Breast epithelium (tissue), 4 donors: ENCODE data around the gene PRR9. TPM values are rescaled to one million over a fixed set of nuclear protein-coding genes. Genes with fewer than 3 reads are reported as not detected.
"Not testable (repeated sequence)": the region's sequence is repeated elsewhere in the genome, so short reads cannot be mapped to it uniquely, and the experiment has no call there.

ENCODE experiments used
- DNase-seq, 2 donors: peaks; one replicate each; pipeline ENCODE4 v3.0.0-alpha.2; 2019; ENCODE audit warnings: low spot score in 2 of 2
- H3K27ac ChIP-seq, 2 donors: fragments of 200-600 bp; sonication (generic) in 1 of 2; one replicate each; pipeline ENCODE4 v1.5.1; 2016 to 2019; ENCODE audit warnings: mild to moderate bottlenecking in 1 of 2
- H3K27me3 ChIP-seq, 2 donors: fragments of 200-600 bp; sonication (generic) in 1 of 2; one replicate each; pipeline versions ENCODE4 v1.5.1 to v1.6.0; 2017 to 2019; ENCODE audit warnings: control low read depth in 1 of 2, mild to moderate bottlenecking in 1 of 2
- H3K36me3 ChIP-seq: fragments of 200-600 bp; one replicate; pipeline ENCODE4 v1.5.1; 2019
- H3K4me1 ChIP-seq, 2 donors: fragments of 200-600 bp; sonication (generic); one replicate each; pipeline ENCODE4 v1.5.1; 2016 to 2019; ENCODE audit warnings: control low read depth in 1 of 2
- H3K4me3 ChIP-seq, 3 donors: fragments of 200-600 bp; sonication (generic); 1 replicate in 2 of 3; 2 replicates in 1 of 3; pipeline ENCODE4 v1.5.1; 2016 to 2019; ENCODE audit warnings: mild to moderate bottlenecking in 3 of 3, moderate library complexity in 2 of 3
- H3K9me3 ChIP-seq, 2 donors: fragments of 200-600 bp; sonication (generic) in 1 of 2; one replicate each; pipeline ENCODE4 v1.5.1; 2016 to 2019; ENCODE audit warnings: control low read depth in 1 of 2
- POLR2A ChIP-seq: fragments of 450-650 bp; IDR thresholded peaks from one replicate; pipeline ENCODE4 v1.6.1; 2016; ENCODE audit warnings: antibody characterized with exemption, mild to moderate bottlenecking, moderate library complexity
- POLR2AphosphoS5 ChIP-seq, 3 donors: sonication (generic); formaldehyde crosslinking; IDR thresholded peaks; one replicate each; pipeline ENCODE4 v1.6.1; 2017; ENCODE audit warnings: antibody characterized with exemption in 3 of 3
- intact Hi-C: fragments of 100-400 bp; cut with DNase I; formaldehyde crosslinking; loops from one replicate; pipeline ENCODE4 v1.15.1; 2023; ENCODE audit warnings: low total_unique reads
- total RNA-seq, 3 donors: library from RNA; depleted of rRNA; stranded (reverse); fragments of >200 nt; gene quantifications; one replicate each; pipeline ENCODE4 v1.1.0, GENCODE V29; 2016
- TF ChIP-seq, protein P1 (sequence below), 3 donors: fragments of 450-650 bp; IDR thresholded peaks; one replicate each; pipeline ENCODE4 v1.5.1; 2016 to 2017; ENCODE audit warnings: antibody characterized with exemption in 3 of 3, mild to moderate bottlenecking in 3 of 3, moderate library complexity in 3 of 3

PRR9 gene, protein sequence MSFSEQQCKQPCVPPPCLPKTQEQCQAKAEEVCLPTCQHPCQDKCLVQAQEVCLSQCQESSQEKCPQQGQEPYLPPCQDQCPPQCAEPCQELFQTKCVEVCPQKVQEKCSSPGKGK
- not detected for total RNA-seq

DNA sequence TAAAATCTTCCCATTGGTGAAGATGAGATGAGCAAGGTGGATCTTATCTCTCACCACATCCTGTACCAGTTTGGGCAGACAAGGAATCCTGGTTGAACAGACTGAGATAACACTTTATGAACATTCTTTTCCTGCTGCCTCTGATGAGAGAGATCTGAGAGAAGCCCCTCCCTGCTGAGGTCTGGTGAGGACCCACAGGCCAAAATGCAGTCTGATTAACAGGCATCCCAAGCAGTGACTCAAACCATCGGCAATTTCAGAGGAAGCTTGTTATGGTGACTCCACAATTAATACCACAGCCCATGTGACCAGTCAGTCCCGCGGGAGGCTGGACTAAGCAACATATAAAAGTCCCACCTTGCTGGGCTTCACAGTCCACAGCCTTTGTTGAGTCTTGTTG, at the start of gene PRR9:
Gene PRR9, plus strand, starts transcription at position 373 of the 400 bp plus-strand sequence. CDS start 561 bp downstream, outside the sequence.
- Histone ChIP-seq H3K27me3 (no peaks in the 10 kb centered on the region), H3K9me3 (no peaks in the 10 kb centered on the region), H3K4me3 (no peak within 1 kb of the TSS), H3K27ac (no peak within 1 kb of the TSS), H3K4me1 (no peaks in the 10 kb centered on the region), H3K36me3 (no peaks in the 10 kb centered on the region)
- no peak for DNase-seq
- TF ChIP-seq, protein P1, sequence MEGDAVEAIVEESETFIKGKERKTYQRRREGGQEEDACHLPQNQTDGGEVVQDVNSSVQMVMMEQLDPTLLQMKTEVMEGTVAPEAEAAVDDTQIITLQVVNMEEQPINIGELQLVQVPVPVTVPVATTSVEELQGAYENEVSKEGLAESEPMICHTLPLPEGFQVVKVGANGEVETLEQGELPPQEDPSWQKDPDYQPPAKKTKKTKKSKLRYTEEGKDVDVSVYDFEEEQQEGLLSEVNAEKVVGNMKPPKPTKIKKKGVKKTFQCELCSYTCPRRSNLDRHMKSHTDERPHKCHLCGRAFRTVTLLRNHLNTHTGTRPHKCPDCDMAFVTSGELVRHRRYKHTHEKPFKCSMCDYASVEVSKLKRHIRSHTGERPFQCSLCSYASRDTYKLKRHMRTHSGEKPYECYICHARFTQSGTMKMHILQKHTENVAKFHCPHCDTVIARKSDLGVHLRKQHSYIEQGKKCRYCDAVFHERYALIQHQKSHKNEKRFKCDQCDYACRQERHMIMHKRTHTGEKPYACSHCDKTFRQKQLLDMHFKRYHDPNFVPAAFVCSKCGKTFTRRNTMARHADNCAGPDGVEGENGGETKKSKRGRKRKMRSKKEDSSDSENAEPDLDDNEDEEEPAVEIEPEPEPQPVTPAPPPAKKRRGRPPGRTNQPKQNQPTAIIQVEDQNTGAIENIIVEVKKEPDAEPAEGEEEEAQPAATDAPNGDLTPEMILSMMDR (IDR thresholded peaks at IDR 0.05) = no peak
- no peak for TF ChIP-seq POLR2A
- intact Hi-C loops = no loop called here

DNA sequence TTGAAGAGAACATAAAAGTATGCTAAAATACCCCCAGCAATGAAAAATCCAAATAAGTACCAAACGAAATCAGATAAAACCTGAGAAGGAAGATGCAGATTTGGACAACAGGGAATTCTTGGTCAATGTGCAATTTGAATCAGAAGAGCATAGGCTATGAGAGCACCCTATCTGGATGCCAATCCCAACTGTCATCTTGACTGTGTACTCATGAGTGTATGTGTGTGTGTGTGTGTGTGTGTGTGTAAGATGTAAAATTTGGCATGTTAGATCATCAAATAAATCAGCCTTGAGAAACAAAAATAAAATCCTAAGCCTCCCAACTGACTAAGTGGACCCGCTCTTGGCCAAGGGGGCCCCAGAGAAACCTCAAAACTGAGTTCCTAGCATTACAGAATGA, 48.7 kb upstream of the PRR9 start:
- H3K9me3 ChIP-seq = no peaks in the 10 kb centered on the region
- no peak for DNase-seq
- no peak overlapping the region for H3K27ac ChIP-seq
- H3K4me3 ChIP-seq = no peak overlapping the region
- intact Hi-C loops = no loop called here
- no peaks in the 10 kb centered on the region for H3K36me3 ChIP-seq
- TF ChIP-seq POLR2A (no peak), POLR2AphosphoS5 (IDR thresholded peaks at IDR 0.05) (no peak)
- TF ChIP-seq, protein P1 (IDR thresholded peaks at IDR 0.05) = no peak
- no peaks in the 10 kb centered on the region for H3K4me1 ChIP-seq
- H3K27me3 ChIP-seq = peaks cover 0 to 5% of the 10 kb centered on the region in 2 donors

DNA sequence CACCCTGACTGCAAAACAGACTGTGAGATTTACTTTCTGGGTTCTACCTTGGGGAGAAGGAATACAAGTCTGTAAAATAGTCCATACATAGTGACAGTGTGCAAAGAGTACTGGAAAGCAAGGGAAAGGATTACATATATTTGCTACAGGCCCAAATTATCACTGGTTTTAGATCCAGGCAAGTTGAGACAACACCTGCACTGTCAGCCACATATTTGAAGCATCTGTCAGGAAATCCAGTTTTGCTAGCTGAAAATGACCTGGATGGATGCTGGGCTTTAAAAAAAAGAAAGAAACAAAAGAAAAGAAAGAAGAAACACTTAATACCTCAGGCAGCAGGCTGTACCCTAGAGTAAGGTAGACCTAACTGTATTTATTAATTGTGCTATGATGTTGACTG, 42.8 kb upstream of the PRR9 start:
- H3K27ac ChIP-seq = no peak overlapping the region
- DNase-seq = no peak
- no peak overlapping the region for H3K4me3 ChIP-seq
- intact Hi-C loops = no loop called here
- H3K9me3 ChIP-seq = no peaks in the 10 kb centered on the region
- TF ChIP-seq, protein P1 (IDR thresholded peaks at IDR 0.05) = no peak
- TF ChIP-seq POLR2AphosphoS5 (IDR thresholded peaks at IDR 0.05) (no peak), POLR2A (no peak)
- no peaks in the 10 kb centered on the region for H3K27me3 ChIP-seq
- no peaks in the 10 kb centered on the region for H3K36me3 ChIP-seq
- no peaks in the 10 kb centered on the region for H3K4me1 ChIP-seq

DNA sequence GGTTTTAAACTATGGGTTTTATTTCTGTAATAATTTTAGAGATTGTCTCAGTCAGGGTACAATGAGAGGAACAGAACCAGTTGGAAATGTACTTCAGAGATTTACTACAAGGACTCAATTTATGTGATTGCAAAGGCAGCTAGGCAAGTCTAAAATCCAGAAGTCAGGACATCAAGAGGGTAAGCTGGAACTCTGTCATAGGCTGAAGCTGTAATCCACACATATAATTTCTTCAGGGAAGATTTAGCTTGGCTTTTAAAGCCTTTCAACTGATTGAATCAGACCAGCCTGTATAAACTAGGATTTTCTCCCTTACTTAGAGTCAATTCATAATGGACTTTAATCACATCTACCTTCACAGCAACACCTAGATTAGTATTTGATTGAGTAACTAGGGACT, 38.5 kb upstream of the PRR9 start:
- Histone ChIP-seq H3K27ac (no peak overlapping the region), H3K9me3 (peaks cover 0 to 3% of the 10 kb centered on the region in 2 donors), H3K27me3 (no peaks in the 10 kb centered on the region), H3K4me1 (no peaks in the 10 kb centered on the region), H3K36me3 (no peaks in the 10 kb centered on the region), H3K4me3 (no peak overlapping the region)
- TF ChIP-seq POLR2A = no peak
- no peak for TF ChIP-seq POLR2AphosphoS5 (IDR thresholded peaks at IDR 0.05)
- TF ChIP-seq, protein P1 (IDR thresholded peaks at IDR 0.05) = no peak
- no peak for DNase-seq
- intact Hi-C loops = no loop called here

DNA sequence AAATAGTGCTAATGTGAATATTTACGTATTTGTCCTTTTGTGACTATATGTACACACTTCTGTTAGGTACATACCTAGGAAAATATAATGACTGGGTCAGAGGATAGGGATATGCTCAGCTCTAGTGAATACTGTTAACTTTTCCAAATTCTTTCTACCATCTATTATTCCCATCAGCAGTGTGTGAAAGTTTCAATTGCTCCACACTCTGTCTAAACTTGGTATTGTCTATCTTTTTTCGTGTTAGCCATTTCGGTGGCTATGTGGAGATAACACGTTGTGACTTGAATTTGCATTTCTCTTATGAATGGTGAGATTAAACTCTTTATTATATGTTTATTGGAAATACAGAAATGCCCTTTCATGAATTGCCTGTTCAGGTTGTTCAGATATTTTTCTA, 36.8 kb upstream of the PRR9 start:
- TF ChIP-seq POLR2A = no peak
- TF ChIP-seq, protein P1 (IDR thresholded peaks at IDR 0.05) = no peak
- TF ChIP-seq POLR2AphosphoS5 (IDR thresholded peaks at IDR 0.05) = no peak
- no peak for DNase-seq
- no peaks in the 10 kb centered on the region for H3K27me3 ChIP-seq
- no peak overlapping the region for H3K27ac ChIP-seq
- intact Hi-C loops = no loop called here
- peaks cover 3 to 4% of the 10 kb centered on the region in 2 donors for H3K9me3 ChIP-seq
- no peaks in the 10 kb centered on the region for H3K36me3 ChIP-seq
- no peaks in the 10 kb centered on the region for H3K4me1 ChIP-seq
- H3K4me3 ChIP-seq = no peak overlapping the region

DNA sequence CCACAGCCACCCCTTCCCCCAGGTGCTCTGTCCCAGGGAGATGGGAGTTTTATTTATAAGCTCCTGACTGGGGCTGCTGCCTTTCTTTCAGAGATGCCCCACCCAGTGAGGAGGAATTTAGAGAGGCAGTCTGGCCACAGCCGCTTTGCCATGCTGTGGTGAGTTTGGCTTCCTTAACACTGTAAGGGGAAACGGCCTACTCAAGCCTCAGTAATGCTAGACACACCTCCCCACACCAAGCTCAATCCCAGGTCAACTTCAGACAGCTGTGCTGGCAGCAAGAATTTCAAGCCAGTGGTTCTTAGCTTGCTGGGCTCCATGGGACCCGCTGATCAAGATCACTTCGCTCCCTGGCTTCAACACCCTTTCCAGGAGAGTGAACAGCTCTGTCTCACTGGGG, 29.1 kb upstream of the PRR9 start:
- H3K27ac ChIP-seq, DNase-seq, H3K36me3 ChIP-seq, H3K4me1 ChIP-seq, H3K27me3 ChIP-seq, intact Hi-C loops, H3K4me3 ChIP-seq: not testable (repeated sequence)
- peaks cover 8 to 12% of the 10 kb centered on the region in 2 donors for H3K9me3 ChIP-seq
